ENCODE results near the gene ADAM15.

Gene ADAM15

GRCh38 chr1:155050560-155051341, at the start of gene ADAM15:
Gene ADAM15 (plus strand): TSS chr1:155051316. CDS start chr1:155051387, 71 bp downstream.
- DNase-seq (ENCODE audit: low read depth in 2 of 2): peak in 1 of 2 donors; percentile 55

- DNase-seq (ENCODE audit: low read depth in 2 of 2): no peak
These were observed 49.8 kb upstream of the ADAM15 start for GRCh38 chr1:155001425-155001674.

GRCh38 chr1:155001675-155002463, 49.2 kb upstream of the ADAM15 start:
- peak; percentile 96 for DNase-seq (ENCODE audit: low read depth in 2 of 2)

GRCh38 chr1:155002464-155003226, 48.5 kb upstream of the ADAM15 start, which contains the start of gene ZBTB7B:
Gene ZBTB7B (plus strand): TSS chr1:155002802. CDS start chr1:155014661, 11,859 bp downstream.
- DNase-seq (ENCODE audit: low read depth in 2 of 2): no peak

- DNase-seq (ENCODE audit: low read depth in 2 of 2): no peak
These were observed 47.8 kb upstream of the ADAM15 start for GRCh38 chr1:155003227-155003765.

GRCh38 chr1:155003766-155004351, 47.3 kb upstream of the ADAM15 start:
- DNase-seq (ENCODE audit: low read depth in 2 of 2): no peak

GRCh38 chr1:155004352-155005075, 46.6 kb upstream of the ADAM15 start:
- DNase-seq (ENCODE audit: low read depth in 2 of 2): no peak

- DNase-seq (ENCODE audit: low read depth in 2 of 2): no peak
These were observed 45.8 kb upstream of the ADAM15 start for GRCh38 chr1:155005076-155006011.

GRCh38 chr1:155006601-155007101, 44.5 kb upstream of the ADAM15 start:
- no peak for DNase-seq (ENCODE audit: low read depth in 2 of 2)

GRCh38 chr1:155007251-155007828, 43.8 kb upstream of the ADAM15 start:
- no peak for DNase-seq (ENCODE audit: low read depth in 2 of 2)

- DNase-seq (ENCODE audit: low read depth in 2 of 2): no peak
These were observed 42.8 kb upstream of the ADAM15 start for GRCh38 chr1:155008015-155008941.

- DNase-seq (ENCODE audit: low read depth in 2 of 2): no peak
These were observed 41.9 kb upstream of the ADAM15 start for GRCh38 chr1:155009221-155009711.

- no peak for DNase-seq (ENCODE audit: low read depth in 2 of 2)
These were observed 41.4 kb upstream of the ADAM15 start for GRCh38 chr1:155009742-155010141.

- DNase-seq (ENCODE audit: low read depth in 2 of 2): no peak
These were observed 40.8 kb upstream of the ADAM15 start for GRCh38 chr1:155010211-155010918.

GRCh38 chr1:155011004-155011416, 40.1 kb upstream of the ADAM15 start:
- no peak for DNase-seq (ENCODE audit: low read depth in 2 of 2)

- DNase-seq (ENCODE audit: low read depth in 2 of 2): no peak
These were observed 39.6 kb upstream of the ADAM15 start for GRCh38 chr1:155011437-155012025.

- no peak for DNase-seq (ENCODE audit: low read depth in 2 of 2)
These were observed 39.0 kb upstream of the ADAM15 start for GRCh38 chr1:155012026-155012546.
